Kidney (tissue), 14 donors: Measurements from ENCODE around the gene EIF4G1. TPM values are rescaled to one million over a fixed set of nuclear protein-coding genes. Genes with fewer than 3 reads are reported as not detected.
A peak's percentile ranks its signal among the peaks of the same experiment; 100 is the strongest.

Experiments used
- DNase-seq, 5 donors: peaks; one replicate each; pipeline ENCODE4 v3.0.0-alpha.2; 2013 to 2020
- FAIRE-seq: peaks from 2 replicates; lab custom pipeline; 2012; peaks lifted over from hg19 to GRCh38; lab: Jason Lieb, UNC
- H3K27ac ChIP-seq, 2 donors: one replicate each; pipeline ENCODE4 v1.7.0; 2013; ENCODE audit warnings: low read depth in 2 of 2, low read length in 2 of 2, inconsistent platforms in 1 of 2
- H3K27me3 ChIP-seq: one replicate; pipeline ENCODE4 v1.7.1; 2013; ENCODE audit warnings: low read length, inconsistent platforms; ENCODE audit not compliant: control insufficient read depth, insufficient read depth
- H3K36me3 ChIP-seq, 3 donors: one replicate each; pipeline versions ENCODE4 v1.7.0 to v1.7.1; 2013; ENCODE audit warnings: low read length in 3 of 3, control low read depth in 1 of 3, inconsistent platforms in 1 of 3; ENCODE audit not compliant: insufficient read depth in 3 of 3, control insufficient read depth in 2 of 3
- H3K4me1 ChIP-seq, 3 donors: one replicate each; pipeline versions ENCODE4 v1.7.0 to v1.7.1; 2013; ENCODE audit warnings: low read length in 3 of 3, inconsistent platforms in 1 of 3, low read depth in 1 of 3; ENCODE audit not compliant: control insufficient read depth in 2 of 3, insufficient read depth in 2 of 3
- H3K4me3 ChIP-seq, 3 donors: one replicate each; pipeline versions ENCODE4 v1.7.0 to v1.8.1; 2013; ENCODE audit warnings: low read length in 3 of 3, control low read depth in 1 of 3, inconsistent platforms in 1 of 3
- H3K9ac ChIP-seq, 3 donors: one replicate each; pipeline versions ENCODE4 v1.7.0 to v1.7.1; 2013; ENCODE audit warnings: low read length in 3 of 3, control low read depth in 1 of 3, inconsistent platforms in 1 of 3
- H3K9me3 ChIP-seq, 3 donors: one replicate each; pipeline versions ENCODE4 v1.7.0 to v1.7.1; 2013; ENCODE audit warnings: low read length in 3 of 3, control low read depth in 1 of 3, inconsistent platforms in 1 of 3; ENCODE audit not compliant: control insufficient read depth in 2 of 3, insufficient read depth in 1 of 3
- intact Hi-C: fragments of 100-400 bp; cut with DNase I; formaldehyde crosslinking; loops from one replicate; pipeline ENCODE4 v1.11.1; 2022
- polyA plus RNA-seq: library from polyadenylated mRNA; stranded (reverse); fragments of 350-450 nt; fragmentation: Illumina TruSeq; extraction: RNeasy Lipid Tissue Mini Kit (QIAGEN cat#74804); gene quantifications from one replicate; pipeline ENCODE4 v1.2.3, GENCODE V29; 2014; ENCODE audit warnings: low read depth, low replicate concordance; ENCODE audit not compliant: insufficient read depth
- total RNA-seq: library from RNA; stranded (reverse); fragmentation: NEBNext Ultra II Directional; extraction: Animal tissue kit (Norgen Biotek cat#: 25700); gene quantifications from one replicate; pipeline ENCODE4 v1.2.1, GENCODE V29; 2021
- TF ChIP-seq, protein P1 (sequence below): IDR thresholded peaks from 3 replicates; pipeline ENCODE4 v1.5.1; 2012; ENCODE audit warnings: mild to moderate bottlenecking, moderate library complexity, borderline replicate concordance; ENCODE audit not compliant: insufficient read depth; ENCODE audit errors: extremely low read depth
- donor health status: control.
- donor health status: control.
- donor health status: control.
- donor health status: control.
- donor health status: control.
- donor health status: DM: yes; HTN: yes; CAD: no.
- donor health status: Normal renal cell carcinoma (clear cell type).

Gene EIF4G1
- total and polyA plus RNA-seq, 2 donors from 2014 or later, result 118 to 327 TPM

DNA sequence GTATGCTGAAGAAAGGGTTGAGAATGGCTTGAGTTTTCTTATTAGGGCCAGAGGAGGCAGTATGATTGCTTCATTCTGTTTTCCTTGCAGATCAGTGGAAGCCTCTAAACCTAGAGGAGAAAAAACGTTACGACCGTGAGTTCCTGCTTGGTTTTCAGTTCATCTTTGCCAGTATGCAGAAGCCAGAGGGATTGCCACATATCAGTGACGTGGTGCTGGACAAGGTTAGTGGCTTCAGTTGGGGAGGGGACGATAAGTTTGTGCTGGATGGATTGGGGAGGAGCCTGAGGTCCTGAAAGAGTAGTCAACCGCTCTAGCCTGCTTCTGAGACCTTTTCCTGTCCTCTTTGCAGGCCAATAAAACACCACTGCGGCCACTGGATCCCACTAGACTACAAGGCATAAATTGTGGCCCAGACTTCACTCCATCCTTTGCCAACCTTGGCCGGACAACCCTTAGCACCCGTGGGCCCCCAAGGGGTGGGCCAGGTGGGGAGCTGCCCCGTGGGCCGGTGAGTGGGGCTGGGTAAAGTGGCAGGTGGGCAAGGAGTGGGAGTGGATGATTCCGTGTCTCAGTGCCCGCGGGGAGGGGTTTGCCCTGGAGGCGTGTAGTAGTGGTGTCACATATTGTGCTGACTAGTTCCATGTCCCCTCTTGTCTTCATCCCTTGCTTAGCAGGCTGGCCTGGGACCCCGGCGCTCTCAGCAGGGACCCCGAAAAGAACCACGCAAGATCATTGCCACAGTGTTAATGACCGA lies 8.5 kb downstream of the EIF4G1 start:
- H3K9me3 ChIP-seq, result no peaks in the 10 kb centered on the region
- DNase-seq (peak in 1 of 5 donors; percentile 70), FAIRE-seq (no peak)
- no peak overlapping the region for H3K9ac ChIP-seq
- peaks cover 0 to 13% (median 11%) of the 10 kb centered on the region in 3 donors for H3K4me1 ChIP-seq
- H3K36me3 ChIP-seq, result peaks cover 5 to 75% (median 69%) of the 10 kb centered on the region in 3 donors
- TF ChIP-seq, protein P1, sequence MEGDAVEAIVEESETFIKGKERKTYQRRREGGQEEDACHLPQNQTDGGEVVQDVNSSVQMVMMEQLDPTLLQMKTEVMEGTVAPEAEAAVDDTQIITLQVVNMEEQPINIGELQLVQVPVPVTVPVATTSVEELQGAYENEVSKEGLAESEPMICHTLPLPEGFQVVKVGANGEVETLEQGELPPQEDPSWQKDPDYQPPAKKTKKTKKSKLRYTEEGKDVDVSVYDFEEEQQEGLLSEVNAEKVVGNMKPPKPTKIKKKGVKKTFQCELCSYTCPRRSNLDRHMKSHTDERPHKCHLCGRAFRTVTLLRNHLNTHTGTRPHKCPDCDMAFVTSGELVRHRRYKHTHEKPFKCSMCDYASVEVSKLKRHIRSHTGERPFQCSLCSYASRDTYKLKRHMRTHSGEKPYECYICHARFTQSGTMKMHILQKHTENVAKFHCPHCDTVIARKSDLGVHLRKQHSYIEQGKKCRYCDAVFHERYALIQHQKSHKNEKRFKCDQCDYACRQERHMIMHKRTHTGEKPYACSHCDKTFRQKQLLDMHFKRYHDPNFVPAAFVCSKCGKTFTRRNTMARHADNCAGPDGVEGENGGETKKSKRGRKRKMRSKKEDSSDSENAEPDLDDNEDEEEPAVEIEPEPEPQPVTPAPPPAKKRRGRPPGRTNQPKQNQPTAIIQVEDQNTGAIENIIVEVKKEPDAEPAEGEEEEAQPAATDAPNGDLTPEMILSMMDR, result no peak
- H3K4me3 ChIP-seq, result no peak overlapping the region
- intact Hi-C loops, result no loop called here
- H3K27ac ChIP-seq, result no peak overlapping the region
- no peaks in the 10 kb centered on the region for H3K27me3 ChIP-seq

DNA sequence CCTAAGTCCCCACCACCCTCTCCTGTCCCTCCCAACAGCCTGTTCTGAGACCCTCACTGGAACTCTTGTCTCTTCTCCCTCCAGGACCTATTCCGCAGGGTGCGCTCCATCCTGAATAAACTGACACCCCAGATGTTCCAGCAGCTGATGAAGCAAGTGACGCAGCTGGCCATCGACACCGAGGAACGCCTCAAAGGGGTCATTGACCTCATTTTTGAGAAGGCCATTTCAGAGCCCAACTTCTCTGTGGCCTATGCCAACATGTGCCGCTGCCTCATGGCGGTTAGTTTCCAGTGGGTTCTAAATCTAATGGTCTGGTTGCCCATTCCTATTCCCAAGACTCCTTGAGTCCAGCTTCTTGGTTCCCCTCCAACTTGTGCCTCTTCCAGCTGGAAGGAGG lies 9.3 kb downstream of the EIF4G1 start:
- FAIRE-seq, result no peak
- intact Hi-C loops, result no loop called here
- TF ChIP-seq, protein P1, result no peak
- H3K4me1 ChIP-seq, result peaks cover 0 to 13% (median 10%) of the 10 kb centered on the region in 3 donors
- H3K36me3 ChIP-seq, result peaks cover 5 to 82% (median 75%) of the 10 kb centered on the region in 3 donors
- no peak overlapping the region for H3K27ac ChIP-seq
- H3K27me3 ChIP-seq, result no peaks in the 10 kb centered on the region
- H3K9ac ChIP-seq, result no peak overlapping the region
- no peaks in the 10 kb centered on the region for H3K9me3 ChIP-seq
- H3K4me3 ChIP-seq, result no peak overlapping the region
- peak in 1 of 5 donors; percentile 39 for DNase-seq

DNA sequence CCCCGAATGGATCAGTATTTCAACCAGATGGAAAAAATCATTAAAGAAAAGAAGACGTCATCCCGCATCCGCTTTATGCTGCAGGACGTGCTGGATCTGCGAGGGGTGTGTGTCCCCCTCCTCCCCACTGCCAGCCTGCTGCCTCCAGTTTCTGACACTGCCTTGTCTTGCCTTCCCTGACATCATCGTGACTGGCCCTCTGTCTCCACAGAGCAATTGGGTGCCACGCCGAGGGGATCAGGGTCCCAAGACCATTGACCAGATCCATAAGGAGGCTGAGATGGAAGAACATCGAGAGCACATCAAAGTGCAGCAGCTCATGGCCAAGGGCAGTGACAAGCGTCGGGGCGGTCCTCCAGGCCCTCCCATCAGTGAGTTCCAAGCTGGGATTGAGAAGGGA lies 10.9 kb downstream of the EIF4G1 start:
- Histone ChIP-seq H3K4me1 (peaks cover 0 to 1% (median 0%) of the 10 kb centered on the region in 3 donors), H3K36me3 (peaks cover 5 to 95% (median 81%) of the 10 kb centered on the region in 3 donors), H3K4me3 (no peak overlapping the region), H3K27ac (no peak overlapping the region), H3K27me3 (no peaks in the 10 kb centered on the region), H3K9me3 (no peaks in the 10 kb centered on the region), H3K9ac (no peak overlapping the region)
- FAIRE-seq (no peak), DNase-seq (no peak)
- TF ChIP-seq, protein P1, result no peak
- intact Hi-C loops, result no loop called here
